ENCODE results near the gene MFRP.

MFRP gene

DNA sequence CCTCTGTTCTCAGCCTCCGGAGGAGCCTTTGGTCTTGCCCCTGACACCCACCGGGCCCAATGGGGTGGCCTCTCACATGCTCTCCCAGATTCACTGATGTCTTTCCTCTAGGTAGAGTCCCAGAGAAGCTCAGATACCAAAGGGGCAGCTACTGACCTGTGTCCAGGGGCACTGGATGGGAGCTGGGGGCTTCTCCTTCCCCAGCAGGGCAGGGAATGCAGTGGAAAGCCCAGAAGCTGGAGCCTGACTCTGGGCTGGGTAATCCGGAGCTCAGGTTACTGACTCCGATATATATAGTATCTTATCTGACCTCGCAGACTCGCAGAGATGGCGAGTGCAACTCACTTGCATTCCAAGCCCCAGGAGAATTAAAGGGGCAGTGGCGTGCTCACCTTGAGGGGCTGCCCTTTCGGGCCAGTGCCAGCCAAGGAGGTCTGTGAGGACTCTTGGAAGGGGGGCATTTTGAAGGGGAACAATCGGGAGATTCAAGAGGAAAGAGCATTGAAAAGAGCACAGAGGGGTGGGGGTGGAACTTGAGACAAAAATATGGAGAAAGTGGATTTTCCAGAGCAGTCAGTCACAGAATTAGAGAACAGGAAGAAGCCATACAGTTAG is 32.5 kb upstream of the MFRP start:
- peaks cover 67% of the 10 kb centered on the region for H3K4me1 ChIP-seq (ENCODE audit: control insufficient read depth, insufficient read depth, low read length)
- peaks cover 12% of the 10 kb centered on the region for H3K27me3 ChIP-seq (ENCODE audit: control insufficient read depth, insufficient read depth, low read length)
- no peak overlapping the region for H3K4me3 ChIP-seq (ENCODE audit: low read depth, low read length)
- H3K27ac ChIP-seq (ENCODE audit: low read depth, low read length) = no peak overlapping the region
- H3K36me3 ChIP-seq (ENCODE audit: control insufficient read depth, insufficient read depth, low read length) = no peaks in the 10 kb centered on the region
- no peaks in the 10 kb centered on the region for H3K9me3 ChIP-seq (ENCODE audit: control insufficient read depth, insufficient read depth, low read depth, low read length)
- H3K9ac ChIP-seq (ENCODE audit: low read length) = no peak overlapping the region

DNA sequence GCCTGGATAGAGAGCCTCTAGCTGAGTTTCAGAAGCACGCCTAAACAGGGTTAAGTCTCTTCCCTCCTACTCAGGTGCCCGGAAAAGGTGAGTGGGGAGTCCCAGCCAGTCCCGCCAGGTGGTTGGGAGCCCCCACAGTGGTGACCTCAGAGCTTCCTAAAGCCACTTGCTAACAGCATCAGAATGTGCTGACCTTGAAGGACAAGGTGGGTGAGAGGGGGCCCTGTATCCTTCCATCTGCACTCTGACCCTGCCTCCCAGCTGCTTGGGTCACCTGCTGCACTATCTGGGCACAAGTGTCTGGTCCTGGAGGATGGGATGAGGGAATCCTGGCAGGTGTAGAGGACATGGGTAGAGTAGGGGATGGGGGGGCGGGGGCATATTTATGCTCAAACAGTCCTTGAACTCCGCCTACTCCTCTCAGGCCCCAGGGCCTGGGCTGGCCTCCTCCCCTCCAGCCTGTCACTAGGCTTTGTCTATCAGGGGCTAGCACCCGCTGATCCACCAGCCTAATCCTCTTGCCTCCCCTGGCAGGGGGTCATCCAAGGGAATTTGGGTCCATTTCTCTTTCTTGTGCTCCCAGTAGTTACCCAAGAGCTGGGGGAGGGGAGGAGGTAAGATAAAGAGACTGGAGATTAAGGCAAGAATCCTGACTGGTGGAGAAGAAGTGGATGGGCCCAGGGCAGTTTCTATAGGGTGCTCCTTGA is 31.6 kb upstream of the MFRP start:
- Histone ChIP-seq H3K4me3 (ENCODE audit: low read depth, low read length) (peak overlapping the region; percentile 16; the same call in 1 of the 2 replicates), H3K9me3 (ENCODE audit: control insufficient read depth, insufficient read depth, low read depth, low read length) (no peaks in the 10 kb centered on the region), H3K27ac (ENCODE audit: low read depth, low read length) (no peak overlapping the region), H3K9ac (ENCODE audit: low read length) (no peak overlapping the region), H3K4me1 (ENCODE audit: control insufficient read depth, insufficient read depth, low read length) (peaks cover 67% of the 10 kb centered on the region), H3K36me3 (ENCODE audit: control insufficient read depth, insufficient read depth, low read length) (no peaks in the 10 kb centered on the region), H3K27me3 (ENCODE audit: control insufficient read depth, insufficient read depth, low read length) (peaks cover 12% of the 10 kb centered on the region)

- Histone ChIP-seq H3K36me3 (ENCODE audit: control insufficient read depth, insufficient read depth, low read length) (no peaks in the 10 kb centered on the region), H3K4me3 (ENCODE audit: low read depth, low read length) (no peak overlapping the region), H3K4me1 (ENCODE audit: control insufficient read depth, insufficient read depth, low read length) (peaks cover 67% of the 10 kb centered on the region), H3K27ac (ENCODE audit: low read depth, low read length) (no peak overlapping the region), H3K9me3 (ENCODE audit: control insufficient read depth, insufficient read depth, low read depth, low read length) (no peaks in the 10 kb centered on the region), H3K9ac (ENCODE audit: low read length) (no peak overlapping the region), H3K27me3 (ENCODE audit: control insufficient read depth, insufficient read depth, low read length) (peaks cover 12% of the 10 kb centered on the region)
Measured at GRCh38 chr11:119377112-119377901, 30.8 kb upstream of the MFRP start.

DNA sequence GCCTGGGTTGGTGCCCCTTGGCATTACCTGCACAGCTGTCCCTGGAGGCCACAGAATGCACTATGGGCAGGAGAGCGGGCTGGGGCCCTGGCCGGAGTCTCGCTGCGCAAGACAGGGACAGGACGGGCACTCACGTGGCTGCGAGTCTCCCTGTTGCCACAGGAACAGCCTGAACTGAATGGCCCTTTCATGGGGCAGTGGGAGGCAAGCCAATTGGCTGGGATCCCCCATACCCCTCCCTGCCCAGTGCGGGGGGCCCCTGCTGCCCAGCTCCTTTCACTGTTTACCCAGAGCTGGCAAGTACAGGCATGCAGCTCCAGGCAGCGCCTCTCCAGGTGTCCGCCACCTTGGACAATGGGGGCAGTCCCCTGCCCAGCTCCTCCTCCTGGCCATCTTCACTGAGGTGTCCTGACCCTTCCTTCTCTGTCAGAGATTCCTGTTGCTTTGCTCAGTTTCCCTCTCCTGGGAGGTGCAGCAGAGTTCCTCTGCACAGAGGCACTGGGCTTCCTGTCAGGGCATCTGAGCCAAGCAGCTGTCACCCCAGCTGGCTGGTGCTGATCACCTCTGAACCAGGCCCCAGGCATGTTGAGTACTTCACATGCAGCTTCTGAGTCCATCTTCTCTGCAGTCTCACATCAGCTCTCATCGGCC is 29.8 kb upstream of the MFRP start:
- Histone ChIP-seq H3K9ac (ENCODE audit: low read length) (no peak overlapping the region), H3K4me1 (ENCODE audit: control insufficient read depth, insufficient read depth, low read length) (peaks cover 64% of the 10 kb centered on the region), H3K9me3 (ENCODE audit: control insufficient read depth, insufficient read depth, low read depth, low read length) (no peaks in the 10 kb centered on the region), H3K4me3 (ENCODE audit: low read depth, low read length) (no peak overlapping the region), H3K36me3 (ENCODE audit: control insufficient read depth, insufficient read depth, low read length) (no peaks in the 10 kb centered on the region), H3K27me3 (ENCODE audit: control insufficient read depth, insufficient read depth, low read length) (peaks cover 12% of the 10 kb centered on the region), H3K27ac (ENCODE audit: low read depth, low read length) (no peak overlapping the region)

DNA sequence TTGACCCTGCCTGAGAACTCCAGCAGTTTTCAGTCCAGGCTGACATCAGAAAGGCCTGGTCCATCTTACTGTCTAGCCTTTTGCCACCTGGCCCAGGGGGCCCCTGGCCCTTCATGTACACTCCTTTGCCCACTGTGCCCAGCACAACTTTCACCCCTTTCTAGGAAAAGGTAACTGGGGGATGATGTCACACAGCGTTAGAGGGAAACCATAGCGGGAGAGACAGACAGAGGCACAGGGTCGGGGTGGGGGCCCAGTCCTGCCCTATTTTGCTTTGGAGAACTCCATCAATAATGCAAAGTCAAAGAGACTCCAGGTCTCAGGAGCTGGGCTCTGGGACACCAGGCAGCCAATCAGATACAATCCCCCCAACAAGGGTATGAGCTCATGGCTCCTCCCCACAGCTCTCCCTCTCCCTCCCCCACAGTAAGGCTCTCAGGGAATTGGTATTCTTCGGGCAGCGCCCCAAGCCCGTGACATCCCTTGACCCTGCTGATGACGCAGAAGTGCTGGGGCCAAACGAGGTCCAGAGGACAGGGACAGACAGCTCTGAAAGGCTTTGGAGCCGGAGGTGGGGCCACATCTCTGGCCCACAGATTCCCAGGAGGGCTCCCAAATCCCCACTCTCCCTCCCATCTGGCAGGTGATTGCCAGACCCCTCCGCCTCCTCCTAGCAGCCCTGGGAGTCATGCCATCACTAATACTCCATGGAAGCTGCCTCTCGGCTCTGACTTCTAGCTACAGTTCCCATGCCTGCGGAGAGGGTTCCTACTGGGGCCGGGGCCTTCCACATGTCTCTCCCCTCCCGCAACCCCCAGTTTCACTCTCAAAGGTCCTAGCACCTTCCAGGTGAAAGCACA is 29.1 kb upstream of the MFRP start:
- no peak overlapping the region for H3K9ac ChIP-seq (ENCODE audit: low read length)
- H3K27ac ChIP-seq (ENCODE audit: low read depth, low read length) = no peak overlapping the region
- H3K4me3 ChIP-seq (ENCODE audit: low read depth, low read length) = no peak overlapping the region
- H3K4me1 ChIP-seq (ENCODE audit: control insufficient read depth, insufficient read depth, low read length) = peaks cover 65% of the 10 kb centered on the region
- H3K36me3 ChIP-seq (ENCODE audit: control insufficient read depth, insufficient read depth, low read length) = no peaks in the 10 kb centered on the region
- no peaks in the 10 kb centered on the region for H3K9me3 ChIP-seq (ENCODE audit: control insufficient read depth, insufficient read depth, low read depth, low read length)
- peaks cover 6% of the 10 kb centered on the region for H3K27me3 ChIP-seq (ENCODE audit: control insufficient read depth, insufficient read depth, low read length)

GRCh38 chr11:119374632-119375336 is 28.3 kb upstream of the MFRP start:
- H3K27ac ChIP-seq (ENCODE audit: low read depth, low read length) = no peak overlapping the region

GRCh38 chr11:119373921-119374631 is 27.6 kb upstream of the MFRP start:
- Histone ChIP-seq H3K4me3 (ENCODE audit: low read depth, low read length) (no peak overlapping the region), H3K4me1 (ENCODE audit: control insufficient read depth, insufficient read depth, low read length) (peaks cover 58% of the 10 kb centered on the region), H3K9me3 (ENCODE audit: control insufficient read depth, insufficient read depth, low read depth, low read length) (no peaks in the 10 kb centered on the region), H3K9ac (ENCODE audit: low read length) (no peak overlapping the region), H3K27ac (ENCODE audit: low read depth, low read length) (no peak overlapping the region), H3K27me3 (ENCODE audit: control insufficient read depth, insufficient read depth, low read length) (no peaks in the 10 kb centered on the region), H3K36me3 (ENCODE audit: control insufficient read depth, insufficient read depth, low read length) (no peaks in the 10 kb centered on the region)

More at GRCh38 chr11:119374632-119375336, 28.3 kb upstream of the MFRP start:
- peaks cover 63% of the 10 kb centered on the region for H3K4me1 ChIP-seq (ENCODE audit: control insufficient read depth, insufficient read depth, low read length)
- no peaks in the 10 kb centered on the region for H3K36me3 ChIP-seq (ENCODE audit: control insufficient read depth, insufficient read depth, low read length)
- no peak overlapping the region for H3K9ac ChIP-seq (ENCODE audit: low read length)
- H3K4me3 ChIP-seq (ENCODE audit: low read depth, low read length) = no peak overlapping the region
- H3K9me3 ChIP-seq (ENCODE audit: control insufficient read depth, insufficient read depth, low read depth, low read length) = no peaks in the 10 kb centered on the region
- no peaks in the 10 kb centered on the region for H3K27me3 ChIP-seq (ENCODE audit: control insufficient read depth, insufficient read depth, low read length)

GRCh38 chr11:119373059-119373920 is 26.8 kb upstream of the MFRP start:
- Histone ChIP-seq H3K27ac (ENCODE audit: low read depth, low read length) (no peak overlapping the region), H3K4me1 (ENCODE audit: control insufficient read depth, insufficient read depth, low read length) (peaks cover 54% of the 10 kb centered on the region), H3K9ac (ENCODE audit: low read length) (no peak overlapping the region), H3K9me3 (ENCODE audit: control insufficient read depth, insufficient read depth, low read depth, low read length) (no peaks in the 10 kb centered on the region), H3K4me3 (ENCODE audit: low read depth, low read length) (no peak overlapping the region), H3K36me3 (ENCODE audit: control insufficient read depth, insufficient read depth, low read length) (no peaks in the 10 kb centered on the region), H3K27me3 (ENCODE audit: control insufficient read depth, insufficient read depth, low read length) (no peaks in the 10 kb centered on the region; the same call in 1 of the 2 replicates)

All from HUES6 (cell line).